A549 treated with CpdA at 1 μM for 4 hours (cell line): ENCODE measurements around the gene POP7. TPM values are rescaled to one million over a fixed set of nuclear protein-coding genes. Genes with fewer than 3 reads are reported as not detected.

Source experiments
- total RNA-seq: library from RNA; stranded (reverse); fragments of 200-300 nt; extraction: Qiagen RNA extraction; gene quantifications from 5 replicates; pipeline ENCODE4 v1.2.3, GENCODE V29; 2022; ENCODE audit warnings: low read depth

Gene POP7
- total RNA-seq, result 72.6 to 107 TPM (median 103 TPM) in 5 replicates

GRCh38 chr7:100705753-100706671, at the start of gene POP7:
POP7 (plus strand) TSS chr7:100706121; CDS start chr7:100706831, 710 bp downstream.

GRCh38 chr7:100673302-100673941, 32.5 kb upstream of the POP7 start, which contains the start of gene GNB2:
GNB2 (plus strand) TSS chr7:100673740; CDS start chr7:100676266, 2,526 bp downstream.

GRCh38 chr7:100694098-100694745, 11.7 kb upstream of the POP7 start, which contains the start of gene GIGYF1:
GIGYF1 (minus strand) TSS chr7:100694250; CDS start chr7:100688238, 6,012 bp downstream.

GRCh38 chr7:100720279-100720670, 14.4 kb downstream of the POP7 start, which contains the start of gene EPO:
EPO (plus strand) TSS chr7:100720468; CDS start chr7:100720981, 513 bp downstream.

Other genes starting within 250 kb of the POP7 start
- 0.60 to 0.96 TPM (median 0.77 TPM) in 4 of 5 replicates, not detected in the other for gene SPACDR, start 241.9 kb upstream of the POP7 start, total RNA-seq
- 30.8 to 38.7 TPM (median 35.0 TPM) in 5 replicates for gene TSC22D4, start 226.9 kb upstream of the POP7 start, total RNA-seq
- gene NYAP1, start 222.2 kb upstream of the POP7 start, total RNA-seq, result 0.77 to 1.3 TPM (median 1.2 TPM) in 5 replicates
- gene AGFG2, start 166.9 kb upstream of the POP7 start, total RNA-seq, result 11.3 to 15.4 TPM (median 12.6 TPM) in 5 replicates
- 0.61 to 0.85 TPM (median 0.71 TPM) in 5 replicates for gene SAP25, start 132.2 kb upstream of the POP7 start, total RNA-seq
- 10.6 to 16.3 TPM (median 15.0 TPM) in 5 replicates for gene LRCH4, start 120.0 kb upstream of the POP7 start, total RNA-seq
- 0.14 to 0.60 TPM (median 0.35 TPM) in 5 replicates for gene FBXO24, start 119.8 kb upstream of the POP7 start, total RNA-seq
- gene PCOLCE, start 103.8 kb upstream of the POP7 start, total RNA-seq, result 6.2 to 12.4 TPM (median 7.8 TPM) in 5 replicates
- 16.2 to 22.1 TPM (median 19.5 TPM) in 5 replicates for gene MOSPD3, start 93.6 kb upstream of the POP7 start, total RNA-seq
- gene TFR2, start 64.6 kb upstream of the POP7 start, total RNA-seq, result 2.6 to 3.4 TPM (median 2.9 TPM) in 5 replicates
- not detected in 5 replicates for gene ACTL6B, start 49.7 kb upstream of the POP7 start, total RNA-seq
- 165 to 268 TPM (median 251 TPM) in 5 replicates for gene GNB2, start 32.4 kb upstream of the POP7 start, total RNA-seq
- gene GIGYF1, start 11.9 kb upstream of the POP7 start, total RNA-seq, result 16.1 to 22.5 TPM (median 17.8 TPM) in 5 replicates
- gene EPO, start 14.3 kb downstream of the POP7 start, total RNA-seq, result 0.03 TPM in 1 of 5 replicates, not detected in the others
- not detected in 5 replicates for gene ZAN, start 27.5 kb downstream of the POP7 start, total RNA-seq
- 37.3 to 43.6 TPM (median 42.9 TPM) in 5 replicates for gene EPHB4, start 121.4 kb downstream of the POP7 start, total RNA-seq
- gene SLC12A9, start 146.6 kb downstream of the POP7 start, total RNA-seq, result 13.4 to 16.7 TPM (median 15.2 TPM) in 5 replicates
- gene TRIP6, start 161.3 kb downstream of the POP7 start, total RNA-seq, result 38.1 to 61.9 TPM (median 55.4 TPM) in 5 replicates
- 121 to 158 TPM (median 149 TPM) in 5 replicates for gene SRRT, start 169.0 kb downstream of the POP7 start, total RNA-seq
- 4.7 to 7.2 TPM (median 5.4 TPM) in 5 replicates for gene UFSP1, start 183.6 kb downstream of the POP7 start, total RNA-seq
- 1.1 to 2.2 TPM (median 2.0 TPM) in 5 replicates for gene ACHE, start 189.8 kb downstream of the POP7 start, total RNA-seq
- gene MUC3A, start 243.4 kb downstream of the POP7 start, total RNA-seq, result 8.9 to 15.9 TPM (median 12.7 TPM) in 5 replicates